Neural cell (in vitro differentiated cells): Measurements from ENCODE around the gene KLF2.

Experiments used
- CTCF ChIP-seq: fragments of 450-650 bp; IDR thresholded peaks from 2 replicates; pipeline ENCODE4 v1.5.1; 2014; ENCODE audit warnings: antibody characterized with exemption, mild to moderate bottlenecking, moderate library complexity; ENCODE audit not compliant: poor library complexity, severe bottlenecking
- EP300 ChIP-seq: fragments of 450-650 bp; conservative IDR thresholded peaks from 2 replicates; pipeline ENCODE4 v1.6.1; 2014; ENCODE audit warnings: antibody characterized with exemption, mild to moderate bottlenecking, moderate library complexity; ENCODE audit not compliant: poor library complexity, severe bottlenecking
- EZH2 ChIP-seq: fragments of 200-600, 300-800 bp; shearing (Covaris generic), sonication (generic); IDR thresholded peaks from 2 replicates; pipeline ENCODE4 v1.6.1; 2014; ENCODE audit warnings: antibody characterized with exemption, low read length, borderline replicate concordance, mild to moderate bottlenecking; ENCODE audit not compliant: insufficient read depth, poor library complexity, severe bottlenecking
- POLR2AphosphoS5 ChIP-seq: IDR thresholded peaks from 2 replicates; pipeline ENCODE4 v1.6.1; 2012
- SMC3 ChIP-seq: fragments of 450-650 bp; conservative IDR thresholded peaks from 2 replicates; pipeline ENCODE4 v1.6.1; 2014; ENCODE audit warnings: antibody characterized with exemption, mild to moderate bottlenecking, moderate library complexity; ENCODE audit not compliant: poor library complexity
- TAF1 ChIP-seq: IDR thresholded peaks from 2 replicates; pipeline ENCODE4 v1.6.1; 2012; ENCODE audit warnings: low read depth

GRCh38 chr19:16361926-16362325, 37.3 kb downstream of the KLF2 start:
- TF ChIP-seq CTCF (no peak), POLR2AphosphoS5 (no peak), TAF1 (no peak), EP300 (no peak), SMC3 (no peak), EZH2 (no peak)
